Measurements from ENCODE around the gene FBXL3. TPM values are rescaled to one million over a fixed set of nuclear protein-coding genes. Genes with fewer than 3 reads are reported as not detected.

Gene FBXL3
- total RNA-seq, 1 donor from 2014 or later: 25.5 TPM

DNA sequence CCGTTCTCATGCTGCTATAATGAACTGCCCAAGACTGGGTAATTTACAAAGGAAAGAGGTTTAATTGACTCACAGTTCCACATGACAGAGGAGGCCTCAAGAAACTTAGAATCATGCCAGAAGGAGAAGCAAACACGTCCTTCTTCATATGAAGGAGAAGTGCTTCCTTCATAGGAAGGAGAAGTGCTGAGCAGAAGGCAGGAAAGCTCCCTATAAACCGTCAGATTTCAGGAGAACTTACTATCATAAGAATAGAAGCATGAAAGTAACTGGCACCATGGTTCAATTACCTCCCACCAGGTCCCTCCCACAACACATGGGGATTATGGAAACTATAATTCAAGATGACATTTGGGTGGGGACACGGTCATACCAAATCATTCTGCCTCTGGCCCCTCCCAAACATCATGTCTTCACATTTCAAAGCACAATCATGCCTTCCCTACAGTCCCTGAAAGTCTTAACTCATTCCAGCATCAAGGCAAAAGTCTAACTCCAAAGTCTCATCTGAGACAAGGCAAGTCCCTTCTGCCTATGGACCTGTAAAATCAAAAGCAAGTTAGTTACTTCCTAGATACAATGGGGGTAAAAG, 68.0 kb downstream of the FBXL3 start:
- Mint-ChIP-seq H3K9me3 (peaks cover 21% of the 10 kb centered on the region), H3K27me3 (ENCODE audit: insufficient read depth, low read depth) (no peaks in the 10 kb centered on the region), H3K4me1 (no peaks in the 10 kb centered on the region), H3K4me3 (no peak overlapping the region), H3K36me3 (peaks cover 4% of the 10 kb centered on the region), H3K27ac (no peak overlapping the region)
- no peak overlapping the region for H3K27ac ChIP-seq
- H3K27me3 ChIP-seq: no peaks in the 10 kb centered on the region
- H3K4me1 ChIP-seq: no peaks in the 10 kb centered on the region
- H3K9me3 ChIP-seq (ENCODE audit: low read depth): peaks cover 4% of the 10 kb centered on the region
- TF ChIP-seq EZH2 (IDR thresholded peaks at IDR 0.05) (no peak), EZH2phosphoT487 (IDR thresholded peaks at IDR 0.05) (no peak)
- TF ChIP-seq, protein P1, sequence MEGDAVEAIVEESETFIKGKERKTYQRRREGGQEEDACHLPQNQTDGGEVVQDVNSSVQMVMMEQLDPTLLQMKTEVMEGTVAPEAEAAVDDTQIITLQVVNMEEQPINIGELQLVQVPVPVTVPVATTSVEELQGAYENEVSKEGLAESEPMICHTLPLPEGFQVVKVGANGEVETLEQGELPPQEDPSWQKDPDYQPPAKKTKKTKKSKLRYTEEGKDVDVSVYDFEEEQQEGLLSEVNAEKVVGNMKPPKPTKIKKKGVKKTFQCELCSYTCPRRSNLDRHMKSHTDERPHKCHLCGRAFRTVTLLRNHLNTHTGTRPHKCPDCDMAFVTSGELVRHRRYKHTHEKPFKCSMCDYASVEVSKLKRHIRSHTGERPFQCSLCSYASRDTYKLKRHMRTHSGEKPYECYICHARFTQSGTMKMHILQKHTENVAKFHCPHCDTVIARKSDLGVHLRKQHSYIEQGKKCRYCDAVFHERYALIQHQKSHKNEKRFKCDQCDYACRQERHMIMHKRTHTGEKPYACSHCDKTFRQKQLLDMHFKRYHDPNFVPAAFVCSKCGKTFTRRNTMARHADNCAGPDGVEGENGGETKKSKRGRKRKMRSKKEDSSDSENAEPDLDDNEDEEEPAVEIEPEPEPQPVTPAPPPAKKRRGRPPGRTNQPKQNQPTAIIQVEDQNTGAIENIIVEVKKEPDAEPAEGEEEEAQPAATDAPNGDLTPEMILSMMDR (IDR thresholded peaks at IDR 0.05): no peak
- H3K9ac ChIP-seq: no peak overlapping the region
- H4K20me1 ChIP-seq (ENCODE audit: low read depth): no peaks in the 10 kb centered on the region
- no peak overlapping the region for H2AFZ ChIP-seq (replicated peaks)
- H3K36me3 ChIP-seq: no peaks in the 10 kb centered on the region
- no peaks in the 10 kb centered on the region for H3F3A ChIP-seq (ENCODE audit: low read depth)
- no peaks in the 10 kb centered on the region for H3K79me2 ChIP-seq (ENCODE audit: low read depth)
- DNase-seq (ENCODE audit: low spot score): no peak
- H3K4me3 ChIP-seq: no peak overlapping the region
- no peak overlapping the region for H3K4me2 ChIP-seq

DNA sequence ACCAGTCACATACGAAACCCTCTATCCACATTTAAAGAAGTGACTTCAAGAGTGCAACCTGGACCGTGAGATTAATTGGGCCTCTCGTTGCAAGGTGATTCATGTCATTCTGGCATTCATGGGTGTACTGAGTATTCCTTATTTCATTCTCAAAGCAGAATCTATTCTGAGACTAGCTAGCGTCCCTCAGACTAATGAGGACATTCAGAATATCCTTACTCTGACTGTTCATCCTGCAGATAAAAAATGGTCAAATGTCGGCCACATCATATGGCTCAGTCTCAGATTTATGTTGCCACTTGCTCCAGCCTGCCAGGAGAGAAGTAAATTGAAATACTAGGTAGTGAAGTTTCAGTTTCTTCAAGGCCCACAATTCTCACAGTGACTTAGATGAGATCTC, 71.3 kb downstream of the FBXL3 start:
- no peak overlapping the region for H3K4me2 ChIP-seq
- H3K4me3 ChIP-seq: no peak overlapping the region
- no peak overlapping the region for H3K27ac ChIP-seq
- H3K4me3 Mint-ChIP-seq: no peak overlapping the region
- no peaks in the 10 kb centered on the region for H3K27me3 ChIP-seq
- no peaks in the 10 kb centered on the region for H3K36me3 ChIP-seq
- H3K27me3 Mint-ChIP-seq (ENCODE audit: insufficient read depth, low read depth): no peaks in the 10 kb centered on the region
- H3K4me1 ChIP-seq: no peaks in the 10 kb centered on the region
- peaks cover 17% of the 10 kb centered on the region for H3K9me3 Mint-ChIP-seq
- no peak for TF ChIP-seq EZH2phosphoT487 (IDR thresholded peaks at IDR 0.05)
- TF ChIP-seq, protein P1 (IDR thresholded peaks at IDR 0.05): no peak
- no peak for TF ChIP-seq EZH2 (IDR thresholded peaks at IDR 0.05)
- no peak overlapping the region for H3K9ac ChIP-seq
- DNase-seq (ENCODE audit: low spot score): no peak
- no peaks in the 10 kb centered on the region for H3K9me3 ChIP-seq (ENCODE audit: low read depth)
- peaks cover 4% of the 10 kb centered on the region for H3K36me3 Mint-ChIP-seq
- H3K79me2 ChIP-seq (ENCODE audit: low read depth): no peaks in the 10 kb centered on the region
- H3K4me1 Mint-ChIP-seq: no peaks in the 10 kb centered on the region
- no peaks in the 10 kb centered on the region for H3F3A ChIP-seq (ENCODE audit: low read depth)
- no peaks in the 10 kb centered on the region for H4K20me1 ChIP-seq (ENCODE audit: low read depth)
- H2AFZ ChIP-seq (replicated peaks): no peak overlapping the region
- H3K27ac Mint-ChIP-seq: no peak overlapping the region

Other genes with a start within 250 kb of the FBXL3 start
- 1.9 TPM in 2 replicates for gene KCTD12, start 140.8 kb downstream of the FBXL3 start, total RNA-seq (ENCODE audit: low replicate concordance)
- gene ACOD1, start 78.6 kb downstream of the FBXL3 start, total RNA-seq (ENCODE audit: low replicate concordance): not detected in 2 replicates
- 14.3 and 28.5 TPM in 2 replicates for gene CLN5, start 35.1 kb downstream of the FBXL3 start, total RNA-seq (ENCODE audit: low replicate concordance)

All from neural progenitor cell (in vitro differentiated cells).